Liver (tissue), 3 donors: Measurements from ENCODE around the gene CLK3.

Source experiments
- EGR1 ChIP-seq, 2 donors: IDR thresholded peaks; 2 replicates each; pipeline ENCODE4 v1.6.1; 2016 to 2018; ENCODE audit warnings: antibody characterized with exemption in 2 of 2, low read depth in 2 of 2
- GABPA ChIP-seq, 2 donors: IDR thresholded peaks in 1 of 2; conservative IDR thresholded peaks in 1 of 2; 2 replicates each; pipeline ENCODE4 v1.6.1; 2016; ENCODE audit warnings: antibody characterized with exemption in 2 of 2, mild to moderate bottlenecking in 1 of 2, moderate library complexity in 1 of 2
- JUND ChIP-seq, 2 donors: IDR thresholded peaks; 2 replicates each; pipeline ENCODE4 v1.6.1; 2016; ENCODE audit warnings: antibody characterized with exemption in 2 of 2
- NR2F2 ChIP-seq: IDR thresholded peaks from 2 replicates; pipeline ENCODE4 v1.6.1; 2016; ENCODE audit warnings: antibody characterized with exemption
- RAD21 ChIP-seq, 2 donors: IDR thresholded peaks; 2 replicates each; pipeline ENCODE4 v1.6.1; 2016; ENCODE audit warnings: antibody characterized with exemption in 2 of 2, mild to moderate bottlenecking in 2 of 2
- RXRA ChIP-seq, 2 donors: IDR thresholded peaks; 2 replicates each; pipeline ENCODE4 v1.6.1; 2017 to 2018; ENCODE audit warnings: antibody characterized with exemption in 2 of 2, mild to moderate bottlenecking in 1 of 2
- SP1 ChIP-seq: IDR thresholded peaks from 2 replicates; pipeline ENCODE4 v1.6.1; 2018; ENCODE audit warnings: antibody characterized with exemption, mild to moderate bottlenecking
- TAF1 ChIP-seq: conservative IDR thresholded peaks from 2 replicates; pipeline ENCODE4 v1.6.1; 2016; ENCODE audit warnings: antibody characterized with exemption, mild to moderate bottlenecking
- YY1 ChIP-seq: IDR thresholded peaks from 2 replicates; pipeline ENCODE4 v1.6.1; 2016; ENCODE audit warnings: antibody characterized with exemption, mild to moderate bottlenecking
- TF ChIP-seq, protein P1 (sequence below): fragments of 150-350 bp; IDR thresholded peaks from 2 replicates; pipeline ENCODE4 v1.5.1; 2017; ENCODE audit warnings: improper control_type of control experiment, low read depth, low read length; ENCODE audit not compliant: missing input control
- TF ChIP-seq, protein P2 (sequence below): IDR thresholded peaks from 2 replicates; pipeline ENCODE4 v1.6.1; 2016; ENCODE audit warnings: antibody characterized with exemption
- TF ChIP-seq, protein P3 (sequence below): IDR thresholded peaks from 2 replicates; pipeline ENCODE4 v1.6.1; 2016; ENCODE audit warnings: antibody characterized with exemption
- TF ChIP-seq, protein P4 (sequence below): IDR thresholded peaks from 2 replicates; pipeline ENCODE4 v1.6.1; 2016; ENCODE audit warnings: antibody characterized with exemption
- TF ChIP-seq, protein P5 (sequence below): IDR thresholded peaks from 2 replicates; pipeline ENCODE4 v1.6.1; 2016; ENCODE audit warnings: antibody characterized with exemption, mild to moderate bottlenecking
- donor health status: healthy.
- donor health status: healthy.

GRCh38 chr15:74630284-74631086 is 14.8 kb downstream of the CLK3 start:
- TF ChIP-seq, protein P1, sequence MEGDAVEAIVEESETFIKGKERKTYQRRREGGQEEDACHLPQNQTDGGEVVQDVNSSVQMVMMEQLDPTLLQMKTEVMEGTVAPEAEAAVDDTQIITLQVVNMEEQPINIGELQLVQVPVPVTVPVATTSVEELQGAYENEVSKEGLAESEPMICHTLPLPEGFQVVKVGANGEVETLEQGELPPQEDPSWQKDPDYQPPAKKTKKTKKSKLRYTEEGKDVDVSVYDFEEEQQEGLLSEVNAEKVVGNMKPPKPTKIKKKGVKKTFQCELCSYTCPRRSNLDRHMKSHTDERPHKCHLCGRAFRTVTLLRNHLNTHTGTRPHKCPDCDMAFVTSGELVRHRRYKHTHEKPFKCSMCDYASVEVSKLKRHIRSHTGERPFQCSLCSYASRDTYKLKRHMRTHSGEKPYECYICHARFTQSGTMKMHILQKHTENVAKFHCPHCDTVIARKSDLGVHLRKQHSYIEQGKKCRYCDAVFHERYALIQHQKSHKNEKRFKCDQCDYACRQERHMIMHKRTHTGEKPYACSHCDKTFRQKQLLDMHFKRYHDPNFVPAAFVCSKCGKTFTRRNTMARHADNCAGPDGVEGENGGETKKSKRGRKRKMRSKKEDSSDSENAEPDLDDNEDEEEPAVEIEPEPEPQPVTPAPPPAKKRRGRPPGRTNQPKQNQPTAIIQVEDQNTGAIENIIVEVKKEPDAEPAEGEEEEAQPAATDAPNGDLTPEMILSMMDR: no peak
- TF ChIP-seq SP1 (no peak), YY1 (no peak), TAF1 (no peak), RAD21 (IDR thresholded peaks at IDR 0.05) (no peak), EGR1 (IDR thresholded peaks at IDR 0.05; ENCODE audit: low read depth in 2 of 2) (no peak), JUND (IDR thresholded peaks at IDR 0.05) (no peak), RXRA (IDR thresholded peaks at IDR 0.05) (no peak), NR2F2 (no peak), GABPA (IDR thresholded peaks at IDR 0.05 in 1 of 2, conservative IDR thresholded peaks at IDR 0.05 in 1 of 2) (no peak)
- TF ChIP-seq, protein P2, sequence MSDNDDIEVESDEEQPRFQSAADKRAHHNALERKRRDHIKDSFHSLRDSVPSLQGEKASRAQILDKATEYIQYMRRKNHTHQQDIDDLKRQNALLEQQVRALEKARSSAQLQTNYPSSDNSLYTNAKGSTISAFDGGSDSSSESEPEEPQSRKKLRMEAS: no peak
- TF ChIP-seq, protein P3, sequence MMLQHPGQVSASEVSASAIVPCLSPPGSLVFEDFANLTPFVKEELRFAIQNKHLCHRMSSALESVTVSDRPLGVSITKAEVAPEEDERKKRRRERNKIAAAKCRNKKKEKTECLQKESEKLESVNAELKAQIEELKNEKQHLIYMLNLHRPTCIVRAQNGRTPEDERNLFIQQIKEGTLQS: no peak
- TF ChIP-seq, protein P4, sequence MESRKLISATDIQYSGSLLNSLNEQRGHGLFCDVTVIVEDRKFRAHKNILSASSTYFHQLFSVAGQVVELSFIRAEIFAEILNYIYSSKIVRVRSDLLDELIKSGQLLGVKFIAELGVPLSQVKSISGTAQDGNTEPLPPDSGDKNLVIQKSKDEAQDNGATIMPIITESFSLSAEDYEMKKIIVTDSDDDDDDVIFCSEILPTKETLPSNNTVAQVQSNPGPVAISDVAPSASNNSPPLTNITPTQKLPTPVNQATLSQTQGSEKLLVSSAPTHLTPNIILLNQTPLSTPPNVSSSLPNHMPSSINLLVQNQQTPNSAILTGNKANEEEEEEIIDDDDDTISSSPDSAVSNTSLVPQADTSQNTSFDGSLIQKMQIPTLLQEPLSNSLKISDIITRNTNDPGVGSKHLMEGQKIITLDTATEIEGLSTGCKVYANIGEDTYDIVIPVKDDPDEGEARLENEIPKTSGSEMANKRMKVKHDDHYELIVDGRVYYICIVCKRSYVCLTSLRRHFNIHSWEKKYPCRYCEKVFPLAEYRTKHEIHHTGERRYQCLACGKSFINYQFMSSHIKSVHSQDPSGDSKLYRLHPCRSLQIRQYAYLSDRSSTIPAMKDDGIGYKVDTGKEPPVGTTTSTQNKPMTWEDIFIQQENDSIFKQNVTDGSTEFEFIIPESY: no peak
- TF ChIP-seq, protein P5, sequence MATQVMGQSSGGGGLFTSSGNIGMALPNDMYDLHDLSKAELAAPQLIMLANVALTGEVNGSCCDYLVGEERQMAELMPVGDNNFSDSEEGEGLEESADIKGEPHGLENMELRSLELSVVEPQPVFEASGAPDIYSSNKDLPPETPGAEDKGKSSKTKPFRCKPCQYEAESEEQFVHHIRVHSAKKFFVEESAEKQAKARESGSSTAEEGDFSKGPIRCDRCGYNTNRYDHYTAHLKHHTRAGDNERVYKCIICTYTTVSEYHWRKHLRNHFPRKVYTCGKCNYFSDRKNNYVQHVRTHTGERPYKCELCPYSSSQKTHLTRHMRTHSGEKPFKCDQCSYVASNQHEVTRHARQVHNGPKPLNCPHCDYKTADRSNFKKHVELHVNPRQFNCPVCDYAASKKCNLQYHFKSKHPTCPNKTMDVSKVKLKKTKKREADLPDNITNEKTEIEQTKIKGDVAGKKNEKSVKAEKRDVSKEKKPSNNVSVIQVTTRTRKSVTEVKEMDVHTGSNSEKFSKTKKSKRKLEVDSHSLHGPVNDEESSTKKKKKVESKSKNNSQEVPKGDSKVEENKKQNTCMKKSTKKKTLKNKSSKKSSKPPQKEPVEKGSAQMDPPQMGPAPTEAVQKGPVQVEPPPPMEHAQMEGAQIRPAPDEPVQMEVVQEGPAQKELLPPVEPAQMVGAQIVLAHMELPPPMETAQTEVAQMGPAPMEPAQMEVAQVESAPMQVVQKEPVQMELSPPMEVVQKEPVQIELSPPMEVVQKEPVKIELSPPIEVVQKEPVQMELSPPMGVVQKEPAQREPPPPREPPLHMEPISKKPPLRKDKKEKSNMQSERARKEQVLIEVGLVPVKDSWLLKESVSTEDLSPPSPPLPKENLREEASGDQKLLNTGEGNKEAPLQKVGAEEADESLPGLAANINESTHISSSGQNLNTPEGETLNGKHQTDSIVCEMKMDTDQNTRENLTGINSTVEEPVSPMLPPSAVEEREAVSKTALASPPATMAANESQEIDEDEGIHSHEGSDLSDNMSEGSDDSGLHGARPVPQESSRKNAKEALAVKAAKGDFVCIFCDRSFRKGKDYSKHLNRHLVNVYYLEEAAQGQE: no peak
